CD4-positive, alpha-beta T cell (primary cell): ENCODE measurements around the gene PITPNB. TPM values are rescaled to one million over a fixed set of nuclear protein-coding genes. Genes with fewer than 3 reads are reported as not detected.

Source experiments
- ATAC-seq: fragments of 200-7000 bp; cut with Tn5 transposase; one replicate; pipeline ENCODE4 v1.10.0; 2022; ENCODE audit warnings: mild to moderate bottlenecking; ENCODE audit not compliant: poor library complexity
- CTCF ChIA-PET: fragments of 350-600 bp; sonication (Branson Sonifier 250); formaldehyde crosslinking; loops from one replicate; lab custom pipeline; 2021; ENCODE audit warnings: antibody characterized with exemption, inconsistent platforms; lab: Charles Lee
- POLR2A ChIA-PET: fragments of 350-600 bp; sonication (Branson Sonifier 250); formaldehyde crosslinking; loops from one replicate; lab custom pipeline; 2021; ENCODE audit warnings: antibody characterized with exemption, inconsistent platforms; lab: Charles Lee
- DNase-seq, 14 experiments: peaks; one replicate each; pipeline ENCODE4 v3.0.0-alpha.2; 2013 to 2020; ENCODE audit warnings: mixed read lengths in 2 of 14
- H3K27ac ChIP-seq, 2 donors: one replicate each; pipeline versions ENCODE4 v1.5.1 to v1.7.0; 2013; ENCODE audit warnings: low read length in 2 of 2, low read depth in 1 of 2, mild to moderate bottlenecking in 1 of 2
- H3K27me3 ChIP-seq, 2 experiments: 1 replicate in 1 of 2; 2 replicates in 1 of 2; pipeline versions ENCODE4 v1.6.1 to v1.7.0; 2013; ENCODE audit warnings: low read length in 2 of 2, control low read depth in 1 of 2, mild to moderate bottlenecking in 1 of 2, moderate library complexity in 1 of 2; ENCODE audit not compliant: insufficient read depth in 2 of 2, control insufficient read depth in 1 of 2
- H3K36me3 ChIP-seq: one replicate; pipeline ENCODE4 v1.6.1; 2013; ENCODE audit warnings: low read length, control low read depth; ENCODE audit not compliant: insufficient read depth
- H3K4me1 ChIP-seq: one replicate; pipeline ENCODE4 v1.6.1; 2013; ENCODE audit warnings: low read length, control low read depth; ENCODE audit not compliant: insufficient read depth
- H3K4me3 ChIP-seq: one replicate; pipeline ENCODE4 v1.5.1; 2013; ENCODE audit warnings: mild to moderate bottlenecking, low read length, moderate library complexity
- H3K9me3 ChIP-seq, 2 experiments: 1 replicate in 1 of 2; 2 replicates in 1 of 2; pipeline versions ENCODE4 v1.6.1 to v1.7.0; 2013; ENCODE audit warnings: low read length in 2 of 2, mild to moderate bottlenecking in 2 of 2, control low read depth in 1 of 2, moderate library complexity in 1 of 2; ENCODE audit not compliant: control insufficient read depth in 1 of 2, insufficient read depth in 1 of 2
- H3K27ac Mint-ChIP-seq: one replicate; pipeline ENCODE4 v1.8.0; 2020; ENCODE audit warnings: mixed read lengths
- H3K27me3 Mint-ChIP-seq: one replicate; pipeline ENCODE4 v1.8.0; 2021; ENCODE audit warnings: mixed read lengths
- H3K36me3 Mint-ChIP-seq: one replicate; pipeline ENCODE4 v1.8.0; 2021; ENCODE audit warnings: low read depth, mixed read lengths
- H3K4me1 Mint-ChIP-seq: one replicate; pipeline ENCODE4 v1.8.0; 2021; ENCODE audit warnings: low read depth, mixed read lengths
- H3K4me3 Mint-ChIP-seq: one replicate; pipeline ENCODE4 v1.8.0; 2020; ENCODE audit warnings: mild to moderate bottlenecking, mixed read lengths
- H3K9me3 Mint-ChIP-seq: one replicate; pipeline ENCODE4 v1.8.0; 2020; ENCODE audit warnings: mixed read lengths
- CTCF ChIP-seq: fragments of 200-600 bp; IDR thresholded peaks from one replicate; pipeline ENCODE4 v1.8.0; 2022; ENCODE audit warnings: antibody characterized with exemption, mild to moderate bottlenecking
- intact Hi-C, 2 experiments: fragments of 100-400 bp; cut with DNase I in 1 of 2; cut with micrococcal nuclease in 1 of 2; formaldehyde crosslinking; loops; one replicate each; pipeline versions ENCODE4 v1.15.1 to v1.9.0; 2023 to 2025; cut with DNase I, micrococcal nuclease
- total RNA-seq, 174 experiments: library from RNA in 2 of 174; stranded (reverse) in 2 of 174; gene quantifications; one replicate each; pipeline ENCODE4 v1.2.3 and lab custom pipeline; 2021 to 2026

The PITPNB gene
- total RNA-seq, 2 experiments from 2014 or later: 37.6 to 38.7 TPM

GRCh38 chr22:27892064-27892463 lies 27.0 kb downstream of the PITPNB start:
- DNase-seq: no peak
- peaks cover 94% of the 10 kb centered on the region for H3K36me3 Mint-ChIP-seq
- no peak for TF ChIP-seq CTCF
- intact Hi-C loops: no loop called here
- Histone ChIP-seq H3K27ac (no peak overlapping the region), H3K27me3 (no peaks in the 10 kb centered on the region), H3K4me1 (no peaks in the 10 kb centered on the region), H3K36me3 (peaks cover 70% of the 10 kb centered on the region), H3K4me3 (no peak overlapping the region), H3K9me3 (no peaks in the 10 kb centered on the region)
- H3K27ac Mint-ChIP-seq: no peak overlapping the region
- ChIA-PET POLR2A (no interaction called here), CTCF (no interaction called here)
- no peak for ATAC-seq
- H3K4me3 Mint-ChIP-seq: no peak overlapping the region
- peaks cover 18% of the 10 kb centered on the region for H3K4me1 Mint-ChIP-seq
- no peaks in the 10 kb centered on the region for H3K27me3 Mint-ChIP-seq
- no peaks in the 10 kb centered on the region for H3K9me3 Mint-ChIP-seq

- Mint-ChIP-seq H3K9me3 (no peaks in the 10 kb centered on the region), H3K4me3 (no peak overlapping the region), H3K27ac (peak overlapping the region; percentile 40), H3K4me1 (peaks cover 14% of the 10 kb centered on the region), H3K27me3 (no peaks in the 10 kb centered on the region), H3K36me3 (peaks cover 87% of the 10 kb centered on the region)
- Histone ChIP-seq H3K9me3 (no peaks in the 10 kb centered on the region), H3K36me3 (peaks cover 68% of the 10 kb centered on the region), H3K4me1 (no peaks in the 10 kb centered on the region), H3K4me3 (no peak overlapping the region), H3K27me3 (no peaks in the 10 kb centered on the region), H3K27ac (no peak overlapping the region)
- ChIA-PET CTCF (interaction anchor here (1.1 to 3.5 kb wide), 3 partner anchors 8 to 121 kb away, joined by 5 to 15 read pairs (median 10); no protein-coding TSS in a partner anchor), POLR2A (no interaction called here)
- no peak for TF ChIP-seq CTCF
- ATAC-seq (no peak), DNase-seq (no peak)
- intact Hi-C loops: loop anchor here (5.0 to 10.0 kb wide), 3 partner anchors 49 to 556 kb away; no protein-coding TSS in a partner anchor
Measured at GRCh38 chr22:27888310-27888709, 30.7 kb downstream of the PITPNB start.

- Histone ChIP-seq H3K27ac (no peak overlapping the region), H3K27me3 (no peaks in the 10 kb centered on the region), H3K9me3 (no peaks in the 10 kb centered on the region), H3K4me3 (no peak overlapping the region), H3K36me3 (peaks cover 56% of the 10 kb centered on the region), H3K4me1 (no peaks in the 10 kb centered on the region)
- Mint-ChIP-seq H3K4me1 (peaks cover 21% of the 10 kb centered on the region), H3K36me3 (peaks cover 84% of the 10 kb centered on the region), H3K4me3 (no peak overlapping the region), H3K27me3 (no peaks in the 10 kb centered on the region), H3K9me3 (no peaks in the 10 kb centered on the region), H3K27ac (peak overlapping the region; percentile 27)
- no peak for DNase-seq
- CTCF ChIA-PET: interaction anchor here (0.9 to 6.7 kb wide), 10 partner anchors 10 to 122 kb away, joined by 3 to 33 read pairs (median 4); partner anchors contain the start of gene PITPNB
- intact Hi-C loops: loop anchor here (1.0 to 10.0 kb wide), 6 partner anchors 32 to 708 kb away; partner anchors contain the start of gene PITPNB (in 1 of the 2)
- POLR2A ChIA-PET: interaction anchor here (1.0 kb wide), 1 partner anchor 163 kb away, joined by 3 read pairs; no protein-coding TSS in a partner anchor
- no peak for ATAC-seq
- TF ChIP-seq CTCF: no peak
Measured at GRCh38 chr22:27886843-27887151, 32.3 kb downstream of the PITPNB start.
